ENCODE results near the gene MAP1LC3B2.

The MAP1LC3B2 gene

GRCh38 chr12:116551151-116551550 lies 8.0 kb upstream of the MAP1LC3B2 start:
- TF ChIP-seq CTCF (IDR thresholded peaks at IDR 0.05; ENCODE audit: poor library complexity, severe bottlenecking) = no peak
- no peaks in the 10 kb centered on the region for H3K27me3 ChIP-seq (ENCODE audit: insufficient read depth, poor library complexity, severe bottlenecking)
- no peaks in the 10 kb centered on the region for H3K9me3 ChIP-seq (ENCODE audit: severe bottlenecking)
- ATAC-seq (ENCODE audit: low read depth) (no peak), DNase-seq (ENCODE audit: low spot score) (no peak)
- H3K4me1 ChIP-seq (ENCODE audit: insufficient read depth, poor library complexity, severe bottlenecking) = peaks cover 7% of the 10 kb centered on the region
- H3K27ac ChIP-seq (ENCODE audit: poor library complexity, severe bottlenecking) = no peak overlapping the region
- H3K4me3 ChIP-seq (ENCODE audit: severe bottlenecking) = no peak overlapping the region
- H3K36me3 ChIP-seq (ENCODE audit: low read depth) = no peaks in the 10 kb centered on the region

DNA sequence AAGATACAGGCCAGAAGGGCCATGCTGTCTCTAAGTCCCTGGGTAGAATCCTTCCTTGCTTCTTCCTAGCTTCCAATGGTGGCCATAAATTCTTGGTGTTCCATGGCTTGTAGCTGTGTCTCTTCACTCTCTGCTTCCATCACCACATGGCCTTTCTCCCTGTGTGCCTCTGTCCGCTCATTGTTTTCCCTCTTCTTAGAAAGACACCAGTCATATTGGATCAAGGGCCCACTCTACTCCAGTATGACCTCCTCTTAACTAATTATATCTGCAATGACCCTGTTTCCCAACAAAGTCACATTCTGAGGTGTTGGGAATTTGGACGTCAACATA lies 7.6 kb upstream of the MAP1LC3B2 start:
- TF ChIP-seq CTCF (IDR thresholded peaks at IDR 0.05; ENCODE audit: poor library complexity, severe bottlenecking) = no peak
- no peak overlapping the region for H3K4me3 ChIP-seq (ENCODE audit: severe bottlenecking)
- no peaks in the 10 kb centered on the region for H3K9me3 ChIP-seq (ENCODE audit: severe bottlenecking)
- no peak for DNase-seq (ENCODE audit: low spot score)
- no peaks in the 10 kb centered on the region for H3K27me3 ChIP-seq (ENCODE audit: insufficient read depth, poor library complexity, severe bottlenecking)
- H3K4me1 ChIP-seq (ENCODE audit: insufficient read depth, poor library complexity, severe bottlenecking) = peaks cover 7% of the 10 kb centered on the region
- no peaks in the 10 kb centered on the region for H3K36me3 ChIP-seq (ENCODE audit: low read depth)
- ATAC-seq (ENCODE audit: low read depth) = no peak
- H3K27ac ChIP-seq (ENCODE audit: poor library complexity, severe bottlenecking) = no peak overlapping the region

- no peak for ATAC-seq (ENCODE audit: low read depth)
- no peak for DNase-seq (ENCODE audit: low spot score)
- no peak overlapping the region for H3K27ac ChIP-seq (ENCODE audit: poor library complexity, severe bottlenecking)
- peaks cover 7% of the 10 kb centered on the region for H3K4me1 ChIP-seq (ENCODE audit: insufficient read depth, poor library complexity, severe bottlenecking)
- no peaks in the 10 kb centered on the region for H3K27me3 ChIP-seq (ENCODE audit: insufficient read depth, poor library complexity, severe bottlenecking)
- H3K4me3 ChIP-seq (ENCODE audit: severe bottlenecking) = no peak overlapping the region
- no peak for TF ChIP-seq CTCF (IDR thresholded peaks at IDR 0.05; ENCODE audit: poor library complexity, severe bottlenecking)
- no peaks in the 10 kb centered on the region for H3K9me3 ChIP-seq (ENCODE audit: severe bottlenecking)
- H3K36me3 ChIP-seq (ENCODE audit: low read depth) = no peaks in the 10 kb centered on the region
Measured at GRCh38 chr12:116551952-116552772, 7.0 kb upstream of the MAP1LC3B2 start.

- ATAC-seq (ENCODE audit: low read depth) (no peak), DNase-seq (ENCODE audit: low spot score) (no peak)
- no peak for TF ChIP-seq CTCF (IDR thresholded peaks at IDR 0.05; ENCODE audit: poor library complexity, severe bottlenecking)
- no peak overlapping the region for H3K4me3 ChIP-seq (ENCODE audit: severe bottlenecking)
- H3K4me1 ChIP-seq (ENCODE audit: insufficient read depth, poor library complexity, severe bottlenecking) = peaks cover 7% of the 10 kb centered on the region
- no peaks in the 10 kb centered on the region for H3K36me3 ChIP-seq (ENCODE audit: low read depth)
- H3K9me3 ChIP-seq (ENCODE audit: severe bottlenecking) = no peaks in the 10 kb centered on the region
- H3K27me3 ChIP-seq (ENCODE audit: insufficient read depth, poor library complexity, severe bottlenecking) = no peaks in the 10 kb centered on the region
- H3K27ac ChIP-seq (ENCODE audit: poor library complexity, severe bottlenecking) = no peak overlapping the region
Measured at GRCh38 chr12:116552773-116553373, 6.3 kb upstream of the MAP1LC3B2 start.
